Chondrocyte (in vitro differentiated cells): ENCODE data around the gene IARS1. TPM values are rescaled to one million over a fixed set of nuclear protein-coding genes. Genes with fewer than 3 reads are reported as not detected.

Experiments used
- DNase-seq: peaks from one replicate; pipeline ENCODE4 v3.0.0; 2021; ENCODE audit warnings: mixed read lengths, low spot score
- H3K27ac Mint-ChIP-seq: one replicate; pipeline ENCODE4 v1.8.0; 2021; ENCODE audit warnings: mild to moderate bottlenecking, moderate library complexity, mixed read lengths; ENCODE audit not compliant: unreplicated experiment
- H3K27me3 Mint-ChIP-seq: 2 replicates; pipeline ENCODE4 v1.8.0; 2021; ENCODE audit warnings: low read depth, mixed read lengths
- H3K36me3 Mint-ChIP-seq: 2 replicates; pipeline ENCODE4 v1.8.0; 2021; ENCODE audit warnings: low read depth, mixed read lengths
- H3K4me1 Mint-ChIP-seq: 2 replicates; pipeline ENCODE4 v1.8.0; 2021; ENCODE audit warnings: low read depth, mild to moderate bottlenecking, mixed read lengths
- H3K4me3 Mint-ChIP-seq: one replicate; pipeline ENCODE4 v1.8.0; 2021; ENCODE audit warnings: mild to moderate bottlenecking, moderate library complexity, mixed read lengths; ENCODE audit not compliant: unreplicated experiment
- H3K9me3 Mint-ChIP-seq: 2 replicates; pipeline ENCODE4 v1.8.0; 2021; ENCODE audit warnings: low read depth, mixed read lengths
- microRNA-seq: library from miRNA; unstranded; fragments of <30 nt; microRNA quantifications from one replicate; pipeline ENCODE4 v1.2.0, GENCODE V29; 2020; ENCODE audit warnings: borderline number of aligned reads
- total RNA-seq: library from RNA; stranded (reverse); gene quantifications from 3 replicates; pipeline ENCODE4 v1.2.1, GENCODE V29; 2021
- TF ChIP-seq, protein P1 (sequence below): fragments of 200-600 bp; sonication (generic); IDR thresholded peaks from 2 replicates; pipeline ENCODE4 v1.5.0; 2021; ENCODE audit warnings: antibody characterized with exemption, mild to moderate bottlenecking, moderate library complexity

Gene IARS1
- total RNA-seq, 1 donor from 2014 or later = 249 TPM

DNA sequence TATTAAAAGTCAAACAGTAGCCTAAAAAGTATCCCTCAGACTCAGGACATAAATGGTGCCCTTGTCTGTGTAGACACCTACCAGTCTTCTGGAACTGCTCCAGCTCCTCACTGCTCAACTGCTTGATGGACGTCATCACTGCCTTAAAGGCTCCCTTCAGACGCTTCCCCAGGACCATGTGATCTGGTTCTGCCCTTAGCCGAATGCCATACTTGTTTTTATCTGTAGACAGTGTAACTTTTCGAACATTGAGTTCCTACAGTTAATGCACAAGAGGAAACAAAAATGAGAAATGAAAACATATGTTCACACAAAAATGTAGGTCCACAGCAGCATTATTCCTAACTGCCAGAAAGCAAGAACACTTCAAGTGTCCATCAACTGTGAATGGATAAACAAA, 46.2 kb downstream of the IARS1 start:
- peaks cover 48% of the 10 kb centered on the region for H3K36me3 Mint-ChIP-seq
- H3K4me3 Mint-ChIP-seq = peak overlapping the region; percentile 39
- DNase-seq = no peak
- peak overlapping the region; percentile 98 for H3K27ac Mint-ChIP-seq
- TF ChIP-seq, protein P1, sequence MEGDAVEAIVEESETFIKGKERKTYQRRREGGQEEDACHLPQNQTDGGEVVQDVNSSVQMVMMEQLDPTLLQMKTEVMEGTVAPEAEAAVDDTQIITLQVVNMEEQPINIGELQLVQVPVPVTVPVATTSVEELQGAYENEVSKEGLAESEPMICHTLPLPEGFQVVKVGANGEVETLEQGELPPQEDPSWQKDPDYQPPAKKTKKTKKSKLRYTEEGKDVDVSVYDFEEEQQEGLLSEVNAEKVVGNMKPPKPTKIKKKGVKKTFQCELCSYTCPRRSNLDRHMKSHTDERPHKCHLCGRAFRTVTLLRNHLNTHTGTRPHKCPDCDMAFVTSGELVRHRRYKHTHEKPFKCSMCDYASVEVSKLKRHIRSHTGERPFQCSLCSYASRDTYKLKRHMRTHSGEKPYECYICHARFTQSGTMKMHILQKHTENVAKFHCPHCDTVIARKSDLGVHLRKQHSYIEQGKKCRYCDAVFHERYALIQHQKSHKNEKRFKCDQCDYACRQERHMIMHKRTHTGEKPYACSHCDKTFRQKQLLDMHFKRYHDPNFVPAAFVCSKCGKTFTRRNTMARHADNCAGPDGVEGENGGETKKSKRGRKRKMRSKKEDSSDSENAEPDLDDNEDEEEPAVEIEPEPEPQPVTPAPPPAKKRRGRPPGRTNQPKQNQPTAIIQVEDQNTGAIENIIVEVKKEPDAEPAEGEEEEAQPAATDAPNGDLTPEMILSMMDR = no peak
- no peaks in the 10 kb centered on the region for H3K27me3 Mint-ChIP-seq
- peaks cover 61% of the 10 kb centered on the region for H3K4me1 Mint-ChIP-seq
- H3K9me3 Mint-ChIP-seq = no peaks in the 10 kb centered on the region

- Mint-ChIP-seq H3K36me3 (peaks cover 54% of the 10 kb centered on the region), H3K27ac (peak overlapping the region; percentile 98), H3K9me3 (no peaks in the 10 kb centered on the region), H3K4me1 (peaks cover 71% of the 10 kb centered on the region), H3K4me3 (peak overlapping the region; percentile 23), H3K27me3 (no peaks in the 10 kb centered on the region)
- TF ChIP-seq, protein P1 = no peak
- DNase-seq = no peak
Observed at GRCh38 chr9:92245005-92245797, 48.3 kb downstream of the IARS1 start.

Small RNA genes within 50 kb of the gene (microRNA-seq; reads per million reads assigned to microRNA genes)
- 2.2 reads per million for gene MIR3651

Other genes starting within 250 kb of the IARS1 start
- 84.1 to 98.1 TPM (median 88.9 TPM) in 3 replicates for gene SPTLC1, start 178.3 kb downstream of the IARS1 start, total RNA-seq
- gene NOL8, start 31.7 kb upstream of the IARS1 start, total RNA-seq = 28.3 to 39.7 TPM (median 30.5 TPM) in 3 replicates
- gene CENPP, start 32.3 kb upstream of the IARS1 start, total RNA-seq = 7.7 to 19.7 TPM (median 9.2 TPM) in 3 replicates
- gene OGN, start 110.9 kb upstream of the IARS1 start, total RNA-seq = 27.4 to 72.6 TPM (median 30.3 TPM) in 3 replicates
- 25.6 to 148 TPM (median 28.5 TPM) in 3 replicates for gene OMD, start 130.8 kb upstream of the IARS1 start, total RNA-seq
- 335 to 385 TPM (median 376 TPM) in 3 replicates for gene ASPN, start 188.8 kb upstream of the IARS1 start, total RNA-seq
- gene ECM2, start 242.3 kb upstream of the IARS1 start, total RNA-seq = 31.7 to 39.6 TPM (median 34.2 TPM) in 3 replicates